GM21786 (cell line): ENCODE data around the gene VIM.
"Not testable (repeated sequence)": the region's sequence is repeated elsewhere in the genome, so short reads cannot be mapped to it uniquely, and the experiment has no call there.

Source experiments
- ATAC-seq: cut with Tn5 transposase; IDR thresholded peaks from one replicate; pipeline ENCODE4 v1.9.1; 2021; ENCODE audit not compliant: unreplicated experiment

Gene VIM

GRCh38 chr10:17255512-17255911 lies 27.5 kb downstream of the VIM start:
- no peak for ATAC-seq

- no peak for ATAC-seq
Observed at GRCh38 chr10:17256051-17256450, 28.0 kb downstream of the VIM start.

DNA sequence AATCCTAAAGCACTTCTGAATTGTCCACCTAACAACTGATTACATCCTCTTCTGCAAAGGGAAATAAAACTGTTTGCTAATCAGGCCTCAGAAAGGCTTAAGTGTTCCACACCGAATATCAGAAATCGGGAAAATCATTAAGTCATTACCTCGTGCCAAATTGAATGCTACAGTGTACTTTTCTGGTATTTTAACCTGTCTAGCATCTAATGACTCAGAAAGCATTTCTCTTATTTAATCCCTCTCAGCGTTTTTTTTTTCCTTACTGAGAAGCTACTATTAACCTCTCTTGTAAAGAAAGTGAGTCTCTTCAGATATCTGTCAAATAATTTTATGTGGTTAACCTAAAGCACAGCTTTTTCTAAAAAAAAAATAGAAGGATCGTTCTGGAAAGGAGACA lies 28.6 kb downstream of the VIM start:
- ATAC-seq, result no peak

GRCh38 chr10:17257466-17258321 lies 29.7 kb downstream of the VIM start:
- ATAC-seq, result peak; percentile 80

DNA sequence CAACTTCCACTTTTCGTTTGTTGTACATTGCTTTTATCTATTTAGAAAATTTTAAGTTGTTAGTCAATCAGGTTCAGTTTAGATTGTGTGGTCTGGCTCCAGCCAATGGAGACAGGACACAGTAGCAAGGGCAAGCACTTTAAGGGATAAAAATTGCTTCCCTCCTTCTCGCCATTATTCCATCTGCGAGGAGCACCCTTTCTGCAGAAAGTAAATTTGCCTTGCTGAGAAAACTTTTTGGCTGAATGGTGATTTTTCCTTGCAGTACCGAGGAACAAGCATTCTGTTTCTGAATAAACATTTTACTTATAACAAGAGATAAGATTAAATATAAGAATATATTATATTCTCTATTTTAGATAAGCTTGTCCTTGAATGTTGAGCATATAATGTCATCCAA lies 34.5 kb downstream of the VIM start:
- ATAC-seq, result no peak

DNA sequence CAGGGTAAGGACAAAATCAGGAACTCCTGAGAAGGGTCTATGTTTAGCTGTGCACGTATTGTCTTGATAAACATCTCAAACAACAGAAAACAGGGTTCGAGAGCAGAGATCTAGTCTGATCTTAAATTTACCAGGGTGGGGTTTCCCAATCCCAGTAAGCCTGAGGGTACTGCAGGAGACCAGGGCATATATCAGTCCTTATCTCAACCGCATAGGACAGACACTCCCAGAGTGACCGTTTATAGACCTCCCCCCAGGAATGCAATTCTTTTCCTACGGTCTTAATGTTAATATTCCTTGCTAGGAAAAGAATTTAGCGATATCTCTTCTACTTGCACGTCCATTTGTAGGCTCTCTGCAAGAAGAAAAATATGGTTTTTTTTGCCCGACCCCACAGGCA lies 35.5 kb downstream of the VIM start:
- ATAC-seq, result no peak

DNA sequence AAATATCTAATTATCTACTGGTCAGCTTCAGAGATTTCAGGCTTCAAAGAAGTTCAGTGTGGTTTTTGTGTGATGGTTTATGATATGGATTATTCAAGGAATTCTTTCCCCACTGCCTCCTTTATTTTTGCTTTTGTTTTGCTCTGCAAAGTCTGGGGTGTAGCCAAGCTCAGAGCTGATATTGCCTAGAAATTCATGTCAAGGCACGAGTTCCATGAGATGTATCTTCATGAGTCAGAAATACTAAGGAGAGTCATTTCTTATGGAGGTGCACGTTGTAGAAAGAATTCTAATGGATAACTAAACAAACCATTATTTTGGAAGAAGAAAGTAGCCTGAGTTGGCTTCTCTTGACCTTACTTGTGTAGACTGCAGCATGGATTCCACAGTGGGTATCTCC lies 37.4 kb downstream of the VIM start:
- ATAC-seq, result no peak

DNA sequence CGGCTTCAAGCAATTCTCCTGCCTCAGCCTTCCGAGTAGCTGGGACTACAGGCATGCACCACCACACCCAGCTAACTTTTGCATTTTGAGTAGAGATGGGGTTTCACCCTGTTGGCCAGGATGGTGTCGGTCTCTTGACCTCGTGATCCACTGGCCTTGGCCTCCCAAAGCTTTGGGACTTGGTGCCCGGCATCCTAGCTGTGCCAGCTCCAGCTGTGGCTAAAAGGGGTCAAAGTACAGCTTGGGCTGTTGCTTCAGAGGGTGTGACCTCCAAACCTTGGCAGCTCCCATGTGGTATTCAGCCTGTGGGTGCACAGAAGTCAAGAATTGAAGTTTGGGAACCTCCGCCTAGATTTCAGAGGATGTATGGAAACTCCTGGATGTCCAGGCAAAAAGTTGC lies 38.5 kb downstream of the VIM start:
- ATAC-seq, result not testable (repeated sequence)

DNA sequence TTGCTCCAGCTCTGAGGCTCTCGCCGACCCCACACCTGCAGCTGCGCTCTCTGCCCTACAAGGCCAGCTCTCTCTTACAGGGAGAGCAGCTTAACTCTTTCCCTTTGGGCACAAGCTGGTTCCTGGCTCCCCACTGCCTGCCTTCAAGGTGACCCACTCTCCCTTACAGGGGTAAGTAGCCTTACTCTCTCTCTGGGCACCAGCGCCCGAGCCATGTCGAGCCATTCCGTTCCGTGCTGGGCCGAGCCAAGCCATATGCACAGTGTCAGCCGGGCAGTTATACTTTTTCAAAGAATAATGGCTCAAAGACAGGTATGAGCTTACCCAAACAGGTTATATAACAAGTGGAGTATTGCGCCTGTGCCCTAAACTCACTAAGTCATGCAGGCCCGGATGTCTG lies 44.6 kb downstream of the VIM start:
- ATAC-seq, result no peak

DNA sequence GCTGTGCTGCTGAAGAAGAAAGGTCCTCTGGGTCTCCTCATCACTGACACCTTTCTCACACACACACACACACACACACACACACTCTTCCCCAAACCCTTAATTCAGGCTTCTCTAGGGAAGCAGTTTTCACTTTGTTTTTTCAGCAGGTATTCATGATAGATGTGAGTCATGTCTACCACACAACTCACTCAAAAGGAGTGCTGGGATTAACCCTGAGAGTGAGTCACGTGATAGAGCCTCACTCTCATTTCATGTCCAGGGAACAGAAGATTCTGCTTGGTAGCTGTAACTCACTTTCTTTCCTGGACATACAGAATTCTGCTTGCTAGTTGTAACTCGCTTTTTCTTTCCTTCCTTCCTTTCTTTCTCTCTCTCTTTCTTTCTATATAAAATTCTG lies 45.4 kb downstream of the VIM start:
- no peak for ATAC-seq

GRCh38 chr10:17276756-17277424 lies 48.8 kb downstream of the VIM start:
- no peak for ATAC-seq

GRCh38 chr10:17278607-17279240 lies 50.7 kb downstream of the VIM start:
- no peak for ATAC-seq

- no peak for ATAC-seq
Observed at GRCh38 chr10:17282311-17282710, 54.3 kb downstream of the VIM start.

GRCh38 chr10:17286562-17287550 lies 58.8 kb downstream of the VIM start:
- no peak for ATAC-seq
